Measurements from ENCODE around the gene NOTO.
"Not testable (repeated sequence)": the region's sequence is repeated elsewhere in the genome, so short reads cannot be mapped to it uniquely, and the experiment has no call there.

NOTO gene

GRCh38 chr2:73176205-73176880 lies 26.0 kb upstream of the NOTO start:
- H3K27ac Mint-ChIP-seq = peak overlapping the region; percentile 53
- no peaks in the 10 kb centered on the region for H3K9me3 Mint-ChIP-seq
- peaks cover 56% of the 10 kb centered on the region for H3K27me3 Mint-ChIP-seq

GRCh38 chr2:73176881-73177644 lies 25.3 kb upstream of the NOTO start:
- Mint-ChIP-seq H3K27ac (peak overlapping the region; percentile 80), H3K4me3 (peak overlapping the region; percentile 81), H3K27me3 (peaks cover 62% of the 10 kb centered on the region), H3K4me1 (ENCODE audit: low read depth) (peaks cover 36% of the 10 kb centered on the region), H3K9me3 (no peaks in the 10 kb centered on the region), H3K36me3 (ENCODE audit: low read depth) (no peaks in the 10 kb centered on the region)
- DNase-seq = peak; percentile 93

More at GRCh38 chr2:73176205-73176880, 26.0 kb upstream of the NOTO start:
- no peaks in the 10 kb centered on the region for H3K36me3 Mint-ChIP-seq (ENCODE audit: low read depth)
- no peak for DNase-seq
- H3K4me1 Mint-ChIP-seq (ENCODE audit: low read depth) = peaks cover 36% of the 10 kb centered on the region
- H3K4me3 Mint-ChIP-seq = peak overlapping the region; percentile 81

GRCh38 chr2:73177645-73178255 lies 24.6 kb upstream of the NOTO start:
- no peak for DNase-seq
- Mint-ChIP-seq H3K27ac (no peak overlapping the region), H3K27me3 (peaks cover 62% of the 10 kb centered on the region), H3K9me3 (no peaks in the 10 kb centered on the region), H3K36me3 (ENCODE audit: low read depth) (no peaks in the 10 kb centered on the region), H3K4me3 (peak overlapping the region; percentile 81), H3K4me1 (ENCODE audit: low read depth) (peaks cover 34% of the 10 kb centered on the region)

- peaks cover 33% of the 10 kb centered on the region for H3K27me3 Mint-ChIP-seq
- H3K4me3 Mint-ChIP-seq = no peak overlapping the region
- peaks cover 9% of the 10 kb centered on the region for H3K9me3 Mint-ChIP-seq
- H3K27ac Mint-ChIP-seq = no peak overlapping the region
- no peak for DNase-seq
- H3K36me3 Mint-ChIP-seq (ENCODE audit: low read depth) = no peaks in the 10 kb centered on the region
- no peaks in the 10 kb centered on the region for H3K4me1 Mint-ChIP-seq (ENCODE audit: low read depth)
Measured at GRCh38 chr2:73185965-73186364, 16.4 kb upstream of the NOTO start.

GRCh38 chr2:73187549-73187948 lies 14.8 kb upstream of the NOTO start:
- Mint-ChIP-seq H3K27me3 (peaks cover 23% of the 10 kb centered on the region), H3K36me3 (ENCODE audit: low read depth) (no peaks in the 10 kb centered on the region), H3K4me1 (ENCODE audit: low read depth) (no peaks in the 10 kb centered on the region), H3K4me3 (no peak overlapping the region), H3K27ac (no peak overlapping the region), H3K9me3 (peaks cover 9% of the 10 kb centered on the region)
- DNase-seq = no peak

- no peak overlapping the region for H3K4me3 Mint-ChIP-seq
- no peaks in the 10 kb centered on the region for H3K9me3 Mint-ChIP-seq
- no peak overlapping the region for H3K27ac Mint-ChIP-seq
- DNase-seq = no peak
- H3K4me1 Mint-ChIP-seq (ENCODE audit: low read depth) = peaks cover 7% of the 10 kb centered on the region
- H3K27me3 Mint-ChIP-seq = peaks cover 48% of the 10 kb centered on the region
- H3K36me3 Mint-ChIP-seq (ENCODE audit: low read depth) = no peaks in the 10 kb centered on the region
Measured at GRCh38 chr2:73197579-73197978, 4.8 kb upstream of the NOTO start.

- H3K36me3 Mint-ChIP-seq (ENCODE audit: low read depth); DNase-seq; H3K27ac Mint-ChIP-seq; H3K4me3 Mint-ChIP-seq; H3K9me3 Mint-ChIP-seq: not testable (repeated sequence)
- H3K4me1 Mint-ChIP-seq (ENCODE audit: low read depth) = peaks cover 10% of the 10 kb centered on the region
- peaks cover 69% of the 10 kb centered on the region for H3K27me3 Mint-ChIP-seq
Measured at GRCh38 chr2:73200281-73200680, 2.1 kb upstream of the NOTO start.

GRCh38 chr2:73203055-73203681 lies 794 bp downstream of the NOTO start:
- peaks cover 10% of the 10 kb centered on the region for H3K4me1 Mint-ChIP-seq (ENCODE audit: low read depth)
- no peaks in the 10 kb centered on the region for H3K9me3 Mint-ChIP-seq
- no peaks in the 10 kb centered on the region for H3K36me3 Mint-ChIP-seq (ENCODE audit: low read depth)
- H3K27ac Mint-ChIP-seq = no peak overlapping the region
- peaks cover 69% of the 10 kb centered on the region for H3K27me3 Mint-ChIP-seq
- H3K4me3 Mint-ChIP-seq = no peak overlapping the region
- peak; percentile 35 for DNase-seq

GRCh38 chr2:73205611-73206010 lies 3.2 kb downstream of the NOTO start:
- Mint-ChIP-seq H3K27ac (no peak overlapping the region), H3K36me3 (ENCODE audit: low read depth) (no peaks in the 10 kb centered on the region), H3K9me3 (no peaks in the 10 kb centered on the region), H3K4me3 (no peak overlapping the region), H3K27me3 (peaks cover 49% of the 10 kb centered on the region), H3K4me1 (ENCODE audit: low read depth) (peaks cover 9% of the 10 kb centered on the region)
- no peak for DNase-seq

- H3K36me3 Mint-ChIP-seq (ENCODE audit: low read depth) = no peaks in the 10 kb centered on the region
- no peak for DNase-seq
- no peaks in the 10 kb centered on the region for H3K9me3 Mint-ChIP-seq
- H3K27me3 Mint-ChIP-seq = peaks cover 31% of the 10 kb centered on the region
- peaks cover 12% of the 10 kb centered on the region for H3K4me1 Mint-ChIP-seq (ENCODE audit: low read depth)
- H3K4me3 Mint-ChIP-seq = no peak overlapping the region
- no peak overlapping the region for H3K27ac Mint-ChIP-seq
Measured at GRCh38 chr2:73208258-73208657, 5.9 kb downstream of the NOTO start.

GRCh38 chr2:73210019-73210418 lies 7.6 kb downstream of the NOTO start:
- H3K9me3 Mint-ChIP-seq = no peaks in the 10 kb centered on the region
- no peak overlapping the region for H3K4me3 Mint-ChIP-seq
- DNase-seq = no peak
- H3K27ac Mint-ChIP-seq = no peak overlapping the region
- H3K36me3 Mint-ChIP-seq (ENCODE audit: low read depth) = peaks cover 9% of the 10 kb centered on the region
- H3K4me1 Mint-ChIP-seq (ENCODE audit: low read depth) = peaks cover 21% of the 10 kb centered on the region
- H3K27me3 Mint-ChIP-seq = peaks cover 17% of the 10 kb centered on the region

GRCh38 chr2:73210696-73211095 lies 8.3 kb downstream of the NOTO start:
- Mint-ChIP-seq H3K9me3 (no peaks in the 10 kb centered on the region), H3K4me3 (no peak overlapping the region), H3K4me1 (ENCODE audit: low read depth) (peaks cover 28% of the 10 kb centered on the region), H3K27me3 (peaks cover 12% of the 10 kb centered on the region), H3K27ac (no peak overlapping the region), H3K36me3 (ENCODE audit: low read depth) (peaks cover 10% of the 10 kb centered on the region)
- DNase-seq = no peak

GRCh38 chr2:73212098-73212447 lies 9.7 kb downstream of the NOTO start:
- Mint-ChIP-seq H3K4me1 (ENCODE audit: low read depth) (peaks cover 33% of the 10 kb centered on the region), H3K27ac (no peak overlapping the region), H3K9me3 (no peaks in the 10 kb centered on the region), H3K4me3 (no peak overlapping the region), H3K36me3 (ENCODE audit: low read depth) (peaks cover 10% of the 10 kb centered on the region), H3K27me3 (peaks cover 3% of the 10 kb centered on the region)
- no peak for DNase-seq

- Mint-ChIP-seq H3K9me3 (no peaks in the 10 kb centered on the region), H3K27me3 (peaks cover 2% of the 10 kb centered on the region), H3K27ac (peak overlapping the region; percentile 40), H3K36me3 (ENCODE audit: low read depth) (peaks cover 10% of the 10 kb centered on the region), H3K4me1 (ENCODE audit: low read depth) (peaks cover 35% of the 10 kb centered on the region), H3K4me3 (no peak overlapping the region)
- DNase-seq = peak; percentile 85
Measured at GRCh38 chr2:73212448-73213176, 10.2 kb downstream of the NOTO start.

All from activated T-cell treated with anti-CD3 and anti-CD28 coated beads, Interleukin-2, amount 50 U/mL, for 24 hours (primary cell).